Measurements from ENCODE around the gene PTPN23. TPM values are rescaled to one million over a fixed set of nuclear protein-coding genes. Genes with fewer than 3 reads are reported as not detected.

Gene PTPN23
- total RNA-seq, 3 donors from 2014 or later (not counting 1 experiment from before 2014, with no cell fraction given) = 49.3 to 73.6 (median 52.0) TPM

- Mint-ChIP-seq H3K36me3 (no peaks in the 10 kb centered on the region), H3K27me3 (ENCODE audit: low read depth in 2 of 2) (no peaks in the 10 kb centered on the region), H3K4me3 (no peak overlapping the region), H3K4me1 (peaks cover 57 to 61% of the 10 kb centered on the region in 2 donors), H3K27ac (peak overlapping the region in 1 of 2 donors; percentile 56), H3K9me3 (no peaks in the 10 kb centered on the region)
- intact Hi-C loops (cut with micrococcal nuclease) = no loop called here
- Histone ChIP-seq H3K36me3 (ENCODE audit: control insufficient read depth, insufficient read depth, low read length) (peaks cover 10% of the 10 kb centered on the region), H3K27ac (ENCODE audit: low read length) (no peak overlapping the region), H3K4me3 (ENCODE audit: low read length) (no peak overlapping the region), H3K4me1 (ENCODE audit: control insufficient read depth, insufficient read depth, low read length) (peaks cover 21% of the 10 kb centered on the region), H3K27me3 (ENCODE audit: control insufficient read depth, insufficient read depth, low read length) (no peaks in the 10 kb centered on the region), H3K9me3 (ENCODE audit: control insufficient read depth, insufficient read depth, low read length) (no peaks in the 10 kb centered on the region)
- whole genome bisulfite sequencing (ENCODE audit: insufficient coverage) = 93% methylated on average over 3 of the region's 4 CpGs
- TF ChIP-seq CTCF (IDR thresholded peaks at IDR 0.05) = no peak
- ATAC-seq (no peak), DNase-seq (no peak)
Observed at GRCh38 chr3:47384425-47384824, 3.6 kb downstream of the PTPN23 start.

- H3K27me3 ChIP-seq (ENCODE audit: control insufficient read depth, insufficient read depth, low read length) = no peaks in the 10 kb centered on the region
- TF ChIP-seq CTCF (IDR thresholded peaks at IDR 0.05) = no peak
- no peak for DNase-seq
- Mint-ChIP-seq H3K27ac (no peak overlapping the region), H3K9me3 (no peaks in the 10 kb centered on the region), H3K36me3 (no peaks in the 10 kb centered on the region), H3K4me3 (no peak overlapping the region), H3K27me3 (ENCODE audit: low read depth in 2 of 2) (no peaks in the 10 kb centered on the region), H3K4me1 (peaks cover 51 to 56% of the 10 kb centered on the region in 2 donors)
- no peak for ATAC-seq
- intact Hi-C loops (cut with micrococcal nuclease) = no loop called here
- peaks cover 10% of the 10 kb centered on the region for H3K36me3 ChIP-seq (ENCODE audit: control insufficient read depth, insufficient read depth, low read length)
- no peak overlapping the region for H3K4me3 ChIP-seq (ENCODE audit: low read length)
- no peaks in the 10 kb centered on the region for H3K9me3 ChIP-seq (ENCODE audit: control insufficient read depth, insufficient read depth, low read length)
- peaks cover 15% of the 10 kb centered on the region for H3K4me1 ChIP-seq (ENCODE audit: control insufficient read depth, insufficient read depth, low read length)
- H3K27ac ChIP-seq (ENCODE audit: low read length) = no peak overlapping the region
- 97% methylated on average over 4 of the region's 4 CpGs for whole genome bisulfite sequencing (ENCODE audit: insufficient coverage)
Observed at GRCh38 chr3:47385007-47385406, 4.2 kb downstream of the PTPN23 start.

- peak overlapping the region in 1 of 2 donors; percentile 39 for H3K27ac Mint-ChIP-seq
- Histone ChIP-seq H3K9me3 (ENCODE audit: control insufficient read depth, insufficient read depth, low read length) (no peaks in the 10 kb centered on the region), H3K27ac (ENCODE audit: low read length) (no peak overlapping the region), H3K27me3 (ENCODE audit: control insufficient read depth, insufficient read depth, low read length) (no peaks in the 10 kb centered on the region), H3K36me3 (ENCODE audit: control insufficient read depth, insufficient read depth, low read length) (peaks cover 10% of the 10 kb centered on the region), H3K4me1 (ENCODE audit: control insufficient read depth, insufficient read depth, low read length) (peaks cover 11% of the 10 kb centered on the region), H3K4me3 (ENCODE audit: low read length) (no peak overlapping the region)
- no peaks in the 10 kb centered on the region for H3K9me3 Mint-ChIP-seq
- ATAC-seq (no peak), DNase-seq (no peak)
- H3K36me3 Mint-ChIP-seq = no peaks in the 10 kb centered on the region
- 100% methylated on average over 2 of the region's 2 CpGs for WGBS (ENCODE audit: insufficient coverage)
- no peak overlapping the region for H3K4me3 Mint-ChIP-seq
- intact Hi-C loops (cut with micrococcal nuclease) = no loop called here
- H3K27me3 Mint-ChIP-seq (ENCODE audit: low read depth in 2 of 2) = no peaks in the 10 kb centered on the region
- TF ChIP-seq CTCF (IDR thresholded peaks at IDR 0.05) = no peak
- peaks cover 45 to 53% of the 10 kb centered on the region in 2 donors for H3K4me1 Mint-ChIP-seq
Observed at GRCh38 chr3:47385796-47386195, 5.0 kb downstream of the PTPN23 start.

- WGBS (ENCODE audit: insufficient coverage) = 95% methylated on average over 2 of the region's 3 CpGs
- Mint-ChIP-seq H3K4me1 (peaks cover 20 to 46% of the 10 kb centered on the region in 2 donors), H3K36me3 (no peaks in the 10 kb centered on the region), H3K4me3 (no peak overlapping the region), H3K27me3 (ENCODE audit: low read depth in 2 of 2) (no peaks in the 10 kb centered on the region), H3K27ac (no peak overlapping the region), H3K9me3 (no peaks in the 10 kb centered on the region)
- intact Hi-C loops (cut with micrococcal nuclease) = no loop called here
- Histone ChIP-seq H3K27ac (ENCODE audit: low read length) (no peak overlapping the region), H3K4me1 (ENCODE audit: control insufficient read depth, insufficient read depth, low read length) (no peaks in the 10 kb centered on the region), H3K27me3 (ENCODE audit: control insufficient read depth, insufficient read depth, low read length) (no peaks in the 10 kb centered on the region), H3K4me3 (ENCODE audit: low read length) (no peak overlapping the region), H3K36me3 (ENCODE audit: control insufficient read depth, insufficient read depth, low read length) (peaks cover 17% of the 10 kb centered on the region), H3K9me3 (ENCODE audit: control insufficient read depth, insufficient read depth, low read length) (no peaks in the 10 kb centered on the region)
- no peak for TF ChIP-seq CTCF (IDR thresholded peaks at IDR 0.05)
- ATAC-seq (no peak), DNase-seq (no peak)
Observed at GRCh38 chr3:47392933-47393332, 12.1 kb downstream of the PTPN23 start.

Measured in natural killer cell (primary cell).